Pulmonary artery endothelial cell (primary cell): ENCODE data around the gene PER1. TPM values are rescaled to one million over a fixed set of nuclear protein-coding genes. Genes with fewer than 3 reads are reported as not detected.

Experiments used
- DNase-seq: peaks from one replicate; pipeline ENCODE4 v3.0.0-alpha.2; 2011; ENCODE audit warnings: low read depth, low spot score
- total RNA-seq: library from RNA; depleted of rRNA; stranded (reverse); fragments of >200 nt; gene quantifications from 2 replicates; pipeline ENCODE4 v1.2.3, GENCODE V29; 2014

Gene PER1
- total RNA-seq, 1 donor from 2014 or later = 8.0 TPM

DNA sequence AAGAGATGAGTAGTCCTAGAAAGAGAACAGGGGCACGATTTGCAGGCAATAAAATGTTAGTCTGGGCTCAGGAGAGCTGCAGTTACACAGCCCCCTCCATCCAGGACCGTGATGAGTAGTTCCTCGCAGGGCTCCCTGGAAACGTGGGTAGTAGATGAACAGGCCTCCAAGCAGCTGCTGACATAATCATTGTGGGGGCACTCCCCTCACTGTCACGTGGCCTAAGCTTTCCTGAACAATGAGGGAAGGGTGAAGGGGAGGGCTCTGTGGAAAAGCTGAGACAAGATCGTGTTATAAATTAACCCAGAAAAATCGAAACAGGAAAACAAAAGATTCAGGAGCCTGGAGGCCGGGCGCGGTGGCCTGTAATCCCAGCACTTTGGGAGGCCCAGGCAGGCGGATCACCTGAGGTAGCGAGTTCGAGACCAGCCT is 1.3 kb upstream of the PER1 start:
- DNase-seq = peak; percentile 93

DNA sequence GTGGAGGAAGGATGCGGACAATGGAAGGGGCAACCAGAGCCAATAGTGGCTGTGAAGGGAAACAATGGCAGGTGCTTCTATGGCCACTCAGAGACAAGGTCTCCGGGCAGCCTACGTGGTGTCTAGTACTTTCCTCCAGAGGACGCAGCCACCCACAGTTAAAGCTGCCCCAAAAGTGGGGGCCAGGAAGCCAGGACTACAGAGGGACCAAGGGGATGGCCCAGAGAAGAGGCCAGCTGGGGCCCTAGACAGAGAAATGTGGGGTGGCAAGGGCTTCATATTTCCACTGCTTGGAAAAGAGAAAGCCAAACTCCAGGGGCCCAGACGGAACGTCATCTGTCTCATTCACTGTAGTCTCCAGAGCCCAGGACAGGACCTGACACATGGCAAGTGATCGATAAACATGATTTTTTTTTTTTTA is 837 bp upstream of the PER1 start:
- DNase-seq = no peak

DNA sequence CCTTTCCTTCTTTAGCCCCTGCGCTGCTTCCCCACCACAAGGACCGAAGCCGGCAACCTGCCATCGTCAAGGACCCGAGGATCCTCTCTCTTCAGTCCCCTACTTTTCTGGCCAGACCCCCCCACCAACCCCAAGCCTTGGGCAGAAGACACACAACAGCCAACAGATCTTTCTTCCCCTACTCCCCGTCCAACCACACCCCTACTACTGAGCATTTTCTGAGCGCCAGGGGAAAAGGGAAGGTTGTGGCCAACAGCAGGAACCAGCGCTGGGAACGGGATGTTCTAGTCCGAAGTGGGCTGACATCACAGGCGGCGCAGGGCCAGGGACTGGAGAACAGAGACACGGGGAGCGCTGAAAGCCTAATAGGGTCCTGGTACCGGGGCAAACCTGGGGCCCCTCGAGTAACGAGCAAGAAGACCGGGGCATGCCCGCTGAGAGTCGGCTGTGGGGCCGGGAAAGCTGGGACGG is 528 bp downstream of the PER1 start:
- no peak for DNase-seq

DNA sequence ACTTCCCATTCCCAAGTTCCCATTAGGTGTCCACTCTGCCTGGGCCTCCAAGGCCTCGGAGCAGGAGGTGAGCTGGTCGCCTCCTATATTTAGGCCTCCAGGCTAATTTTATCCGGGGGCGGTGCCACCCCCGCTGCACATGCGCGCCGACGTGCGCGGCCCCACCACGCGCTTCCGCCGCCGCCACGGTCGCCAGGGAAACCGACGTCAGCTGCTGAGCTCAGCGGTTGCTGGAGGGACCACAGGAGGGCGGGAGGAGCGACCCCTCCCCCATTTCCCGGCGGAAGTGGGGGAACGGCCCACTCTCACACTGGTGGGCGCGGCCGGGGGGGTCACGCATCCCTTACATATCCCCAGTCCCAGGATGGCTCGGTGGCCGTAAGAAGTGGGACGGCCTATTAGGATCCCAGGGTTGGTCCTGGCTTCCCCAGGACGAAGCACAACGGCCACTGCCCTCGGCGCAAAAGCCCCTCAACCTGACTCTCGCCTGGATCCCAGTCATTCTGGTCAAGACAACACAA is 1.0 kb downstream of the PER1 start:
- DNase-seq = peak; percentile 63

DNA sequence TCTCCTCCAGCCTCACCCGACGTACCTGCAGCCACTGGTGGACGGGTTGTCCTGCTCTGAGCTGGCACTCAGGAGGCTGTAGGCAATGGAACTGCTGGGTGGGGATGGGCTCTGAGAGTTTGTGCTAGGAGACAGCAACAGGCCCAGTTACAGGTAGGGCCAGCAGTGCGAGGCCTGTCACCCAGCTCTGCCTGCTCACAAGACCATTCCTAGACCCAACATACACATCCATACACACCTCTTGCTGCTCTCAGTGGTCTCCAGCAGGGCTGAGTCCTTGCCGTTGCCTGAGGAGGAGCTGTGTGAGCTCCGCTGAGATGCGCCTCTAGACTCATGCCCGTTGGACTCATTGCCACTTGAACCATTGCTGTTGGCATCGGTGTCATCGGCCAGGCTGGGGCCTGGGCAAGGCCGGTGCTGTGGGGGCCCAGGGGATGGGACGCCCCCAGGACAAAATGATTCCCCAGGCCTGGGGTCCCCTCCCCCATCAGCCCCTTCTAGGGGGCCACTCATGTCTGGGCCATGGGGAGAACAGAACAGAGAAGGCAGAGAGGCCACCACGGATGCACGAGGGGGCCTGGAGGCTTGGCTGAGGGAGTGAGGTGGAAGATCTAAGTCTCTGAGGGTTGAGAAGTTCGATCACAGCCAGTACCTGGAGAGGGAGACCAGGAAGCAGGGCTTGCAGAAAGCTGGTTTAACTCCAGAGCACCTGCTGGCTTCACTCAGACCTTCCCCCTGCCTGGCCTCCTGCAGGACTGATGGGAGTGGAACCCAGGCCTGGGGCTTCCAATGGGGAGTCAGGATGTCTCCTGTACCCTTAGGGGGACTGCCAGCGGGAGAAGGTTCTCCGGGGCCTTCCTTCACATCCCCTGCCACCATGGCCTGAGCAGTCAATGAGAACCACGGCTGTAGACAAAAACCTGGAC is 1.7 kb downstream of the PER1 start:
- DNase-seq = no peak

DNA sequence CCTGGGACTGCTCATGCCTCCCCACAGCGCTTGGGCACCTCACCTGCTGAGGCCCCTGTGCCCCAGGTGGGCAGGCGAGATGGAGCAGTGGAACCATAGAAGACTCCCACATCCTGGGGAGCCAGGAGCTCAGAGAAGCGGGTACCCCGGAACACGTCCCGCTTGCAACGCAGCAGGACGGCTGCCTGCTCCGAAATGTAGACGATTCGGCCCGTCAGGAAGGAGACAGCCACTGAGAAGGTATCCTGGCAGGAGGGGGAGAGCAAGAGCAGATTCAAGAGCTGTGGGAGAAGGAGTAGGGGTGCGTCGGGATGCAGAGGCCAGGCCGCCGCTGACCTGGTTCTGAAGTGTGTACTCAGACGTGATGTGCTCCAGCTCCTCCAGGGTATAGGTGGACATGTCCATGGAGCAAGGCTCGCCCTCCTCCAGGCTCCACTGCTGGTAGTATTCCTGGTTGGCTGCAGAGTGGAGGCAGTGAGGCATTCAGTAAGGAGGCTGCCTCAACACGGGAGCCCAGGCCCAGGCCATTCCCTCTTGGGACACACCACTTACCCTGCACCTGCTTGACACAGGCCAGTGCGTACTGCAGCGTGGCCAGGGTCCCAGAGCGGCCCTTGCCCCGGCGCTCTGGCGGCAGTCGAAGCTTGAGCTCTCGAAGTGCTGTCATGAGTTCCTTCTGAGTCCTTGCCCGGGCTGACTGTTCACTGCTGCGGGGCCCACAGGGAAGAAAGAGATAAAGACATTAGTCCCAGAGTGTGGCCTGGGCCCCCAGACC is 2.6 kb downstream of the PER1 start:
- DNase-seq = no peak

DNA sequence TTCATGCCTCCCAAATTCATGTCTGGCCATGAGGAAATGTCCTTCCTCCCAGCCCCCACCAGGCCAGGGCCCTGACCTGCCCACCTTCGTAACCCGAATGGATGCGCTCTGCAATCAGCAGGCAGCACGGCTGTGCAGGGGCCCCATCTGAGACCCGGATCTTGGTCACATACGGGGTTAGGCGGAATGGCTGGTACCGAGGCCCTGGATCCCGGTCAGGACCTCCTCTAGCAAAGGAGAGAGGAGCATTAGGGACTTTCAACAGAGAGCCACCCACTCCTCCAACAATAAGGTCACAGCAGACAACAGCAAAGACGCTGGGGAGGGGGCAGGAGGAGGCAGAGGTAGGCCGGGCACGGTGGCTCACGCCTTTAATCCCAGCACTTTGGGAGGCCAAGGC is 3.6 kb downstream of the PER1 start:
- DNase-seq = no peak

DNA sequence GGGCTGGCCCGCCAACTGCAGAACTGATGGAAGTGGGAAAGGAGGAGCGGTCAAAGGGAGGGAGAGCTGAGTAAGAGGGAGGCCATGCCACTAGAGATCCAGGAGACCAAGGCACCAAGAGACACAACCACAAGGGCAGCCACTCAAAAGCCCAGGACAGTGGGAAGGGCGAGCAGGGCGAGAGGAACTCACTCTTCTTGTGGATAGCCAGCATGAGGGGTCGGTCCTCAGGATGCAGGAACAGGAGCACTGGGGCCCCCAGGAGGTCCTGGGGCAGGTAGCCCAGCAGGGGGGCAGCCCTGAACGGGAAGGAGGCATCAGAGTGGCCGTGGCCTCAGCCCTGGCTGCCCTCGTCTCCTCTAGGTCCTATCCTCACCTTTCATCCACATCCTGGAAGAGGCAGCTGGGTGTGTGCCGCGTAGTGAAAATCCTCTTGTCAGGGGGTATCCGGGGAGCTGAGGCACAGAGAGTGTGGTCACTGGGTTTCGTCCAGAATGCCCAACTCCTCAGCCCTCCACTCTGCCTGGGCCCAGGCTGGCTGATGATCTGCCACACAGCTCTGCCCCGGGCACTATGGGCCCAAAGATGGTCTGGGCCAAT is 4.3 kb downstream of the PER1 start:
- no peak for DNase-seq

DNA sequence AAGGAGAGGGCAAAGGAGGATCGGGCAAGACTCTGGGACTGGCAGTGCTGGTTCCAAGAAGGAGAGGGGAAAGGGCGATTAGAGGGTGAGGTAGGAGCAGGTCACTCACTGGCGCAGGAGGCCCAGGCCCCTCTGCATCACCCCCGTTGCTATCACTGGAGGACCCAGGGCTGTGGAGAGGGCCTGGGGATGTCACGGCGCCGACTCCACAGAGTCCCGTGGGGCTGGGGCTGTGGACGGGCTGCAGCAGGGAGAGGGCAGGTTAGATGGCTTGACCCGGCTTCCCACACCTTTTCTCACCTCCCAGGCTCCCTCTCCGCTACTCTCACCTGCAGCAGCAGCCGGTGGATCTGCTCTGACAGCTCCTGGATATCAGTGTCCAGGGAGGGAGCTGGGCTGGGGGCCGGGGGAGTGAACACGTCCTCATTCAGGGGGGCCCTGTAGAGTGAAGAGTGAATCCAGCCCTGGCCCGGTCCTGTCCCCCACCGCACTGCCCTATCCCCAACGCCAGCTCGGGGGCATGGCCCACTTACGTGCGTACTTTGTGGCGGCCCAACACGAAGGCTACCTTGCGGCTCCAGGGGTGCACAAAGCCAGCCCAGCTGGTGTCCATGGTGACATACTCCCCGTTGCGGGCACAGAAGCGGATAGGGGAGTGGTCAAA is 4.9 kb downstream of the PER1 start:
- DNase-seq = no peak

DNA sequence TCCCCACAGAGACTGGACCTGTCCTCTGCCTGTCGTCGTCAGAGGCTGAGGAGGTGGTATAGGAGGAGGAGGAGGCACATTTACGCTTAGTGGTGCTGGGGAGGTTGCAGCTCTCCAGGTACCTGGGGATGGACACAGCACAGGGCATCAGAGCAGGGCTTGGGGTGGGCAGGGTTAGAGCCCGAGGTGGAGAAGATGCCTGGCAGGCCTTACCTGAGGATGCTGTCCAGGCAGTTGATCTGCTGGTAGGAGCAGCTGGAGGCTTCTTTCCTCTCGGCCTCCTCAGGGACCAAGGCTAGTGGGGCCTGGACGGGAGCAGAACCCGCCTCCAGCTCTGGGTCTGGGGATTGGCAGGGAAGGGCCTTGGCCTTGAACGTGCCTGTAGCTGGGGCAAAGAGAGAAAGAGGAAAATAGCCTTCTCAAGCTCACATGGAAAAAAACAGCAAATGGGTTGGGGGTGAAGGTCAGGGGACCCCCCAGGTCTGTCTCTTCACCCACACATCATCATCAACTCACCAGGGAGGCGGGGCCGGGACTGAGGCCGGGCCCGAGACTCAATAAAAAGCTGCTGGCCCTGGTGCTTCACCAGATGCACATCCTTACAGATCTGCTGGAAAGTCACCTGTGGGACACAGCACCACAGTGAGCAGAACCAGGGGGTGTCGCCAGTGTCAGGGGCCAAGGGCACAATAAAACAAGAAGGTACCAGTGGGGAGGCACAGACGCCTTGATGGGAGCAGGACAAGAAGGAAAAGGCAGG is 5.6 kb downstream of the PER1 start:
- no peak for DNase-seq

DNA sequence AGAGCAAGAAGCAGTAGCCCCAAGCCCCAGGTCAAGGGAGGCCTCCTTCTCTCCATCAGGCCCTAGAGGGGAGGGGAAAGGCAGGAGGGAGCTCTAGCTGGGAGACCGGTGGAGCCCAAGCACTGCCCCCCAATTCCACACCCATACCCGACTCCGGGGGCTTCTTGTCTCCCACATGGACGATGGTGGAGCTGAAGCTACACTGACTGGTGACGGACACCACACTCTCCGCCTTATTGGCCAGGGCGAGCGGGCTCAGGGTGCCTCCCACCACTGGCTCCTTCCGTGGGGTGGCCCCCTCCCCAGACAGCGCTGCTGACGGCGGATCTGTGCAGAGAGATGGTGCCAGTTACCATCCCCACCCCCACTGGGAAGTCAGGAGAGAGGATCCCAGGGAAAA is 6.4 kb downstream of the PER1 start:
- no peak for DNase-seq

DNA sequence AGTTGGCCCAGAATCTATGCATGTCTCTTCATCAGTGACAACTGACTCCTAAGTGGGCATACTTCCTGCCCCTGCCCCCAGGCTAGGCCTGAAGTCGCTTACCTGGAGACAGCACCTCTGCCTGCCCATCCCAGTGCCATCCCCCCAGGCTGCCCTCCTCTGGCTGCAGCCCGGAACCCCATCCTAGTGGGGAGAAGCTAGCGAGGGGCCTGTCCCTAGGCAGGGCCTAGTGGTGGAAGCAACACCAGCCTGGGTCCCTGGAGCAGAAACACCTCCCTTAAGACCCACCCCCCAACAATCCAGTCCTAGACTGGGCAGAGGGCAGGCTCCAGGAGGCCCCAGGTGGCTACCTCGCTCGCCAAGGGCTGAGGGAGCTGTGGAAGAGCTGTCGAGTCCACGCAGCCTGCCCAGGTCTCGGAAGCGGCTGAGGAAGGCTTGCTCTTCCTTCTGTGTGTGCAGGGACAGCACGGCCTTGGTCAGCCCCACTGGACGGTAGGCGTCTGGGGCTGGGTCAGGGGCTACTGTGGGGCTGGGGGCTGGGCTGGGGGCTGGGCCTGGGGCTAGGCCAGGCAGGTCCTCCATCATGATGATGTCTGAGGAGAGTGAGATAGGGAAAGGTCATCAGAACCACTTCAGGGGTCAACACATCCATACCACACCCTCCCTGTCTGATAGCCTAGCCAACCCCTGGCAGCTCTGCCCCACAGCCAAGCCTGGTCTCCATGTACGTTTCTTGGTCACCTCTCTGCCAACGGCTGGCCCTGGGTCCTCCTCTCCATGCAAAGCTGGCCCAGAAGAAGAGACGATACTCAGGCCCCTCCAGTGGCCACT is 7.6 kb downstream of the PER1 start:
- no peak for DNase-seq

DNA sequence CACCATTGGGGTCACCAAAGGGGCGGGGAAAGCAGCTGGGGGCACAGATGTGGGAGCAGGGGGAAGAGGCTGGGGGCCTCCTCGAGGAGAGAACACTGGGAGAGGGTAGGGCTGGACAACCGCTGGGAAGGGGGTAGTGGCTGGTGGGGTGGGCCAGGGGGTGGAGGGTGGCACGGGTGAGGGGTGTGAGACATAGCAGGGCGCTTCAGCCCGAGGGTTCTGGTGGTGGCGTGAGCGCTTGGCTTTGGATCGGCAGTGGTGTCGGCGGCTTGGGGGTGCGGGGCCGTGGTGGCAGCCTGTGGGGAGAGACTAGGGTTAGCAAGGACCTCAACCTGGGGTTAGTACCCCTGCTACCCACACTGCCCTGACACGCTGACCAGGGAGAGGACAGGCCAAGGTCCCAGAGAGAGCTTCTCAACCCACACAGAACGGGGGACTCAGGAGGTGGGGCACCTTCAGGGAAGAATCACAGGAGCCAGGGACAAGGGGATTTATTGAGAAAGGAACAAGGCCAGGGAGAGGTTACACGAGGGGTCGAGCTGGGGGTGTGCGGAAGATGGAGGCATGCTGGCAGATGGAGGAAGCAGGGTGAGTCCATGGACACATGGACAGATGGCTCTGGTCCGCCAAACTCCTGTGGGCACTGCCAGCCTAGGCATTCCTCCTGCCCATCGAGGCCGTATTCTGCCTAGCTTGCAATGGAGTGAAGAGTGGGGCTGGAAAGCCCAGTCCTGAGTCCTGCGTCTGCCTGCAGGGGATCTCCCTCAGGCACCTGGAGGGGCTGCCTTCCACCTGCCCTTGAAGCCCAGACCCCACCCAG is 8.4 kb downstream of the PER1 start:
- DNase-seq = no peak

DNA sequence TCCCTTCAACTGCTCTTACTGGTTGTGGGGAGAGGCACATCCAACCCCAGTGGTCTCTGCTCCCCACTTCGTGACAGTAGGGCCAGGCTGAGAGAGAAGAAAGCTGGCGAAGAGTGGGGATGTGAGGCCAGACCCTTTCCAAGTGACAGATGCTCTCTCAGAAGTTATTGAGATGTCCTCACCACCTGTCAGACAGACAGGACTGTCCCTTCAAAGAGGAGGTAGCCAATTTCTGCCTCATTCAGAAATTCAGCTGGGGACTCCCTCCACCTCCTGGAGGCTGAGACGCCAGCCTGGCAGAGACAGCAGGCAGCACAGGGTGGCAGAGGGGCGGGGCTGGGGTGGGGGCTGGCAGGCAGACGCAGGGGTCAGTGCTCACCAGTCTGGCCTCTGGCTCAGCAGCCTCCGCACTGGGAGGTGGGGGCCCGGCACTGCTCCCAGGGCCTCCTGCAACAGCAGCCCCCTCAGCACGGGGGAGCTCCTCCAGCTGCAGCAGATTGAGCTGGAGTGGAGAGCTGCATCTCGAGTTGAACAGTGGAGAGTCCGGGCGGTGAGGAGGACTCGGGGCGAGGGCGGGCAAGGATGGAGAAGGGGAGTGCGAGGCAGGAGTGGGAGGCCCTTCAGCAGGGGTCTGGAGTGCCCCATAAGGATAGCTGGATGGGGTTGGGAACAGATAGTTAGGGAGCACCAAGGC is 9.2 kb downstream of the PER1 start:
- no peak for DNase-seq

DNA sequence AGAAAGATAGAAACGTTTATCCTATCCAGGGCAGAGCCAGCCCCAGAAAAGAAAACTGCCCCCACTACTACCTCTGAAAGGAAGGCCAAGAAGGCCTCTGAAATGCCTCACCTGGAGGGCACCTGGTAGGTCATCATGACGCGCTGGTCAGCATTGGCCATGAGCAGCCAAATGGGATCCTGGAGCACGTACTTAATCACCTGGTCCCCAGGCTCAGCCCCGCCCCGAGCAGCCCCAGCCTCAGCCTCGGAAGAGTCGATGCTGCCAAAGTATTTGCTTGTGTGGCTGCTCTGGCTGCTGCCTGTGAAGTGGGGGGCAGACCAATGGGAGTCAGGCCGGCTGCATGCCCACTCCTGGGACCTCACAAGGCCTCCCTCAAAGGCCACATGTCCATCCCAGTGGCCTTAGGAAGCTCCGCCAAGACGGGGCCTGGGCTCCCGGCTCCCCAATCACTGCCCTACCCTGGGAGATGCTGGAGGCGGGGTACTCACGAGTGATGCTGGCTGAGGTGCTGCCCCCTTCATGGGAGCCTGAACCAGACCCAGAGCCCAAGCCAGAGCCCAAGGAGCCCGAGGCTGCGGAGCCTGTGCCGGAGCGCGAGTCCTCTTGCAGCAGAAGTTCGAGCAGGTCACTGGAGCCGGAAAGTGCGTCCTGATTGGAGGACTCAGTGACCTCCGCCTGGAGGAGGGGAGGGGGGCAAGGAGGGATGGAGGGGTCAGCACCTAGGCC is 9.9 kb downstream of the PER1 start:
- no peak for DNase-seq

DNA sequence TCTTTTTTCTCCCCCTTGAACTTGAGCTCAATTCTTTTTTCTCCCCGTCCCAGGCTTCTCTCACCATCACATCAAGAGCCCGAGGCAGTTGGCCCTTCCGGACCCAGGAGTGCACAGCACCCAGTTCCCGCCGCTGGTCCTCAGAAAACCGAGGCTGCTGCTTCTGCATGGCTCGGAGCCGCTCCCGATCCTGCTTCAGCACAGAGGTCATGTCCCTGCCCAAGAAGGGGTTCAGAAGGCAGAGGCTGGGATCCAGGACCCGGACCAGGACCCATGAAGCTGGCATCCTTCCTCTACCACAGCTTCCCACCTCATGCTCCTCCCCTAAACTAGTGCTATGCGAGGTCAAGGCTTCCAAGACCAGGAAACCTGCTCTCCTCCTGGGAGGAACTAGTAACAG is 10.5 kb downstream of the PER1 start:
- DNase-seq = no peak

DNA sequence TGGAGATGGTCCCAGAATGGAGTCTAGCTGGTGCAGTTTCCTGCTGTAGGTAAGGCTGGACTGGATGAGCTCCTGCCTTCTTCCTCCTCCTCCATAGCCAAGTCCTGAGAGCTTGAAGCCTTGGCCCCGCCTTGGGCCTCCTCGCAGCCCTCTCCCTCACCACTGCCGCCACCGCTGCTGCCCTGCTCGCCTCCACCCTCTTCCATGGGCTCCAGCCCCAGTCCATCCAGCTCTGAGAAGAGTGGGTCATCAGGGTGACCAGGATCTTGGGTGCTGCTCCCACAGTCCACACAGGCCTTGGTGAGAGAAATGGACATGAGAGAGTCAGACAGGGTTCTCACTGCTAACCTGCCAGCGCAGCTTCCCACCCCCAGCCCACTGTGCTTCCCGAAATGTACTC is 11.2 kb downstream of the PER1 start:
- no peak for DNase-seq
